ENCODE results near the gene NABP1.

NABP1 gene

GRCh38 chr2:191635333-191636234 lies 42.4 kb upstream of the NABP1 start:
- no peak for TF ChIP-seq CTCF (IDR thresholded peaks at IDR 0.05; ENCODE audit: low read length, missing control alignments)
- DNase-seq (ENCODE audit: low read depth): peak; percentile 65
- H3K4me3 ChIP-seq (replicated peaks; ENCODE audit: low read depth, low read length): no peak overlapping the region

GRCh38 chr2:191636235-191636543 lies 41.7 kb upstream of the NABP1 start:
- H3K4me3 ChIP-seq (replicated peaks; ENCODE audit: low read depth, low read length): no peak overlapping the region
- TF ChIP-seq CTCF (IDR thresholded peaks at IDR 0.05; ENCODE audit: low read length, missing control alignments): no peak
- peak; percentile 62 for DNase-seq (ENCODE audit: low read depth)

GRCh38 chr2:191636586-191636985 lies 41.4 kb upstream of the NABP1 start:
- DNase-seq (ENCODE audit: low read depth): no peak
- H3K4me3 ChIP-seq (replicated peaks; ENCODE audit: low read depth, low read length): no peak overlapping the region

GRCh38 chr2:191637182-191638078 lies 40.5 kb upstream of the NABP1 start:
- TF ChIP-seq CTCF (IDR thresholded peaks at IDR 0.05; ENCODE audit: low read length, missing control alignments): no peak
- peak; percentile 42 for DNase-seq (ENCODE audit: low read depth)
- H3K4me3 ChIP-seq (replicated peaks; ENCODE audit: low read depth, low read length): no peak overlapping the region

More at GRCh38 chr2:191636586-191636985, 41.4 kb upstream of the NABP1 start:
- no peak for TF ChIP-seq CTCF (IDR thresholded peaks at IDR 0.05; ENCODE audit: low read length, missing control alignments)

GRCh38 chr2:191638079-191638801 lies 39.7 kb upstream of the NABP1 start:
- H3K4me3 ChIP-seq (replicated peaks; ENCODE audit: low read depth, low read length): no peak overlapping the region
- no peak for DNase-seq (ENCODE audit: low read depth)
- no peak for TF ChIP-seq CTCF (IDR thresholded peaks at IDR 0.05; ENCODE audit: low read length, missing control alignments)

- DNase-seq (ENCODE audit: low read depth): no peak
These were observed 39.1 kb upstream of the NABP1 start for GRCh38 chr2:191638802-191639172.

More at GRCh38 chr2:191638802-191639172, 39.1 kb upstream of the NABP1 start:
- TF ChIP-seq CTCF (IDR thresholded peaks at IDR 0.05; ENCODE audit: low read length, missing control alignments): no peak
- no peak overlapping the region for H3K4me3 ChIP-seq (replicated peaks; ENCODE audit: low read depth, low read length)

Measured in fibroblast of pulmonary artery (primary cell).